HepG2 (cell line): ENCODE data around the gene TMEM135. TPM values are rescaled to one million over a fixed set of nuclear protein-coding genes. Genes with fewer than 3 reads are reported as not detected.
A peak's percentile ranks its signal among the peaks of the same experiment; 100 is the strongest.

Experiments used
- CAMTA2 ChIP-seq: sonication (generic); formaldehyde crosslinking; IDR thresholded peaks from 2 replicates; pipeline ENCODE4 v1.4.0; 2020; ENCODE audit warnings: mild to moderate bottlenecking, missing genetic modification reagents, borderline replicate concordance
- DMAP1 ChIP-seq: IDR thresholded peaks from 2 replicates; pipeline ENCODE4 v1.6.1; 2016
- KDM4B ChIP-seq: sonication (generic); formaldehyde crosslinking; IDR thresholded peaks from 2 replicates; pipeline ENCODE4 v1.4.0; 2020; ENCODE audit warnings: missing genetic modification reagents
- NCOA2 ChIP-seq: sonication (generic); formaldehyde crosslinking; IDR thresholded peaks from 2 replicates; pipeline ENCODE4 v1.8.0; 2022; ENCODE audit warnings: inconsistent platforms
- NPAS2 ChIP-seq: sonication (generic); formaldehyde crosslinking; IDR thresholded peaks from 2 replicates; pipeline ENCODE4 v1.8.0; 2022; ENCODE audit warnings: mild to moderate bottlenecking, missing genetic modification reagents, borderline replicate concordance
- SIN3B ChIP-seq: fragments of 150-350 bp; IDR thresholded peaks from 2 replicates; pipeline ENCODE4 v1.6.1; 2014; ENCODE audit warnings: low read length
- TCF12 ChIP-seq, 2 experiments: fragments of 450-650 bp in 1 of 2; sonication (generic) in 1 of 2; formaldehyde crosslinking in 1 of 2; IDR thresholded peaks; 2 replicates each; pipeline versions ENCODE4 v1.6.1 to v1.8.0; 2017 to 2022; ENCODE audit warnings: antibody characterized with exemption in 1 of 2, mild to moderate bottlenecking in 1 of 2, missing genetic modification reagents in 1 of 2, moderate library complexity in 1 of 2
- THAP11 ChIP-seq: IDR thresholded peaks from 2 replicates; pipeline ENCODE4 v1.6.1; 2016; ENCODE audit warnings: missing biosample characterization, missing genetic modification reagents
- U2AF1 ChIP-seq: fragments of 200-400 bp; formaldehyde crosslinking; optimal IDR thresholded peaks from 2 replicates; pipeline ENCODE3; 2017; ENCODE audit warnings: mild to moderate bottlenecking, low read depth, low read length
- YEATS2 ChIP-seq: sonication (generic); formaldehyde crosslinking; IDR thresholded peaks from 2 replicates; pipeline ENCODE4 v1.4.0; 2020; ENCODE audit warnings: missing genetic modification reagents, borderline replicate concordance
- polyA plus RNA-seq, 8 experiments: library from polyadenylated mRNA; depleted of rRNA in 3 of 8; stranded (reverse) in 7 of 8; unstranded in 1 of 8; fragments of >200 nt; fragmentation: Illumina TruSeq in 4 of 8; extraction: Trizol in 4 of 8; gene quantifications; 2 replicates each; pipeline versions ENCODE4 v1.2.1 to v1.2.3, GENCODE V29; 2011 to 2016; ENCODE audit warnings: low read depth in 4 of 8, missing spikeins in 1 of 8, mixed read lengths in 1 of 8; ENCODE audit not compliant: insufficient read depth in 1 of 8
- total RNA-seq, 5 experiments: library from RNA; depleted of rRNA; stranded (reverse); fragments of >200 nt; fragmentation: Illumina TruSeq; extraction: Trizol; gene quantifications; 2 replicates each; pipeline ENCODE4 v1.2.3, GENCODE V29; 2016; ENCODE audit warnings: low read depth in 1 of 5
- TF ChIP-seq, protein P1 (sequence below): sonication (generic); formaldehyde crosslinking; IDR thresholded peaks from 2 replicates; pipeline ENCODE4 v1.5.1; 2020; ENCODE audit warnings: missing genetic modification reagents, mild to moderate bottlenecking, borderline replicate concordance
- TF ChIP-seq, protein P2 (sequence below): sonication (generic); formaldehyde crosslinking; IDR thresholded peaks from 2 replicates; pipeline ENCODE4 v1.4.0; 2020; ENCODE audit warnings: mild to moderate bottlenecking, low read depth, missing genetic modification reagents
- TF ChIP-seq, protein P3 (sequence below): sonication (generic); formaldehyde crosslinking; IDR thresholded peaks from 2 replicates; pipeline ENCODE4 v1.4.0; 2020; ENCODE audit warnings: missing genetic modification reagents
- TF ChIP-seq, protein P4 (sequence below): sonication (generic); formaldehyde crosslinking; IDR thresholded peaks from 2 replicates; pipeline ENCODE4 v1.9.0; 2021; ENCODE audit warnings: missing genetic modification reagents, borderline replicate concordance
- TF ChIP-seq, protein P5 (sequence below): sonication (generic); formaldehyde crosslinking; IDR thresholded peaks from 2 replicates; pipeline ENCODE4 v1.4.0; 2020; ENCODE audit warnings: missing genetic modification reagents

The TMEM135 gene
- total and polyA plus RNA-seq, 2 of the 13 experiments (the other 11 are each of a cell fraction or from before 2014, with no cell fraction given): 36.6 to 88.9 TPM

DNA sequence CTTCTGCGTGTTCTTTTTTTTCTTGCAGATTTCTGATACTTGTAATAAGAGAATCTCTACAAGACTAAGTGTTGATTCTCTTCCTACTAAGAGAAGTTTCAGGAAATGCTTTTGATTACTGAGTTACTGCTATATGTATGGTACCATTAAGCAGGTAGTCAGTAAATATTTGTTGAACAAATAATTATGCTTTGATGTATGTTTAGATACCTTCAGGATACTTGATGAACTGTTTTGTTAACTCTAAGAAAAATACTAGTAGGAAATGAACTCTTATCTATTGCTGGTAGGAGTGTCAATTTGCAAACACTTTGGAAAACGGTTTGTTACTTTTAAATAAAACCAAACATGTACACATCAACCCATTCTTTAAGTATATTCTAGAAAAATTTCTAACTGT is 90.6 kb downstream of the TMEM135 start (continued):
- TF ChIP-seq, protein P1, sequence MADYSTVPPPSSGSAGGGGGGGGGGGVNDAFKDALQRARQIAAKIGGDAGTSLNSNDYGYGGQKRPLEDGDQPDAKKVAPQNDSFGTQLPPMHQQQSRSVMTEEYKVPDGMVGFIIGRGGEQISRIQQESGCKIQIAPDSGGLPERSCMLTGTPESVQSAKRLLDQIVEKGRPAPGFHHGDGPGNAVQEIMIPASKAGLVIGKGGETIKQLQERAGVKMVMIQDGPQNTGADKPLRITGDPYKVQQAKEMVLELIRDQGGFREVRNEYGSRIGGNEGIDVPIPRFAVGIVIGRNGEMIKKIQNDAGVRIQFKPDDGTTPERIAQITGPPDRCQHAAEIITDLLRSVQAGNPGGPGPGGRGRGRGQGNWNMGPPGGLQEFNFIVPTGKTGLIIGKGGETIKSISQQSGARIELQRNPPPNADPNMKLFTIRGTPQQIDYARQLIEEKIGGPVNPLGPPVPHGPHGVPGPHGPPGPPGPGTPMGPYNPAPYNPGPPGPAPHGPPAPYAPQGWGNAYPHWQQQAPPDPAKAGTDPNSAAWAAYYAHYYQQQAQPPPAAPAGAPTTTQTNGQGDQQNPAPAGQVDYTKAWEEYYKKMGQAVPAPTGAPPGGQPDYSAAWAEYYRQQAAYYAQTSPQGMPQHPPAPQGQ (CRISPR knock-in tag): no peak
- TF ChIP-seq THAP11 (CRISPR knock-in tag): 0 out of 2 replicates have a peak, but pooled peaks have one; percentile 19
- no peak for TF ChIP-seq SIN3B
- no peak for TF ChIP-seq TCF12 (IDR thresholded peaks at IDR 0.05)
- no peak for TF ChIP-seq TCF12 (CRISPR knock-in tag; IDR thresholded peaks at IDR 0.05)
- TF ChIP-seq, protein P2, sequence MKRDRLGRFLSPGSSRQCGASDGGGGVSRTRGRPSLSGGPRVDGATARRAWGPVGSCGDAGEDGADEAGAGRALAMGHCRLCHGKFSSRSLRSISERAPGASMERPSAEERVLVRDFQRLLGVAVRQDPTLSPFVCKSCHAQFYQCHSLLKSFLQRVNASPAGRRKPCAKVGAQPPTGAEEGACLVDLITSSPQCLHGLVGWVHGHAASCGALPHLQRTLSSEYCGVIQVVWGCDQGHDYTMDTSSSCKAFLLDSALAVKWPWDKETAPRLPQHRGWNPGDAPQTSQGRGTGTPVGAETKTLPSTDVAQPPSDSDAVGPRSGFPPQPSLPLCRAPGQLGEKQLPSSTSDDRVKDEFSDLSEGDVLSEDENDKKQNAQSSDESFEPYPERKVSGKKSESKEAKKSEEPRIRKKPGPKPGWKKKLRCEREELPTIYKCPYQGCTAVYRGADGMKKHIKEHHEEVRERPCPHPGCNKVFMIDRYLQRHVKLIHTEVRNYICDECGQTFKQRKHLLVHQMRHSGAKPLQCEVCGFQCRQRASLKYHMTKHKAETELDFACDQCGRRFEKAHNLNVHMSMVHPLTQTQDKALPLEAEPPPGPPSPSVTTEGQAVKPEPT (CRISPR knock-in tag): no peak
- TF ChIP-seq, protein P3, sequence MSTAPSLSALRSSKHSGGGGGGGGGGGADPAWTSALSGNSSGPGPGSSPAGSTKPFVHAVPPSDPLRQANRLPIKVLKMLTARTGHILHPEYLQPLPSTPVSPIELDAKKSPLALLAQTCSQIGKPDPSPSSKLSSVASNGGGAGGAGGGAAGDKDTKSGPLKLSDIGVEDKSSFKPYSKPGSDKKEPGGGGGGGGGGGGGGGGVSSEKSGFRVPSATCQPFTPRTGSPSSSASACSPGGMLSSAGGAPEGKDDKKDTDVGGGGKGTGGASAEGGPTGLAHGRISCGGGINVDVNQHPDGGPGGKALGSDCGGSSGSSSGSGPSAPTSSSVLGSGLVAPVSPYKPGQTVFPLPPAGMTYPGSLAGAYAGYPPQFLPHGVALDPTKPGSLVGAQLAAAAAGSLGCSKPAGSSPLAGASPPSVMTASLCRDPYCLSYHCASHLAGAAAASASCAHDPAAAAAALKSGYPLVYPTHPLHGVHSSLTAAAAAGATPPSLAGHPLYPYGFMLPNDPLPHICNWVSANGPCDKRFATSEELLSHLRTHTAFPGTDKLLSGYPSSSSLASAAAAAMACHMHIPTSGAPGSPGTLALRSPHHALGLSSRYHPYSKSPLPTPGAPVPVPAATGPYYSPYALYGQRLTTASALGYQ (CRISPR knock-in tag): peak; percentile 89
- TF ChIP-seq NCOA2 (CRISPR knock-in tag): peak; percentile 81
- TF ChIP-seq YEATS2: no peak
- TF ChIP-seq, protein P4, sequence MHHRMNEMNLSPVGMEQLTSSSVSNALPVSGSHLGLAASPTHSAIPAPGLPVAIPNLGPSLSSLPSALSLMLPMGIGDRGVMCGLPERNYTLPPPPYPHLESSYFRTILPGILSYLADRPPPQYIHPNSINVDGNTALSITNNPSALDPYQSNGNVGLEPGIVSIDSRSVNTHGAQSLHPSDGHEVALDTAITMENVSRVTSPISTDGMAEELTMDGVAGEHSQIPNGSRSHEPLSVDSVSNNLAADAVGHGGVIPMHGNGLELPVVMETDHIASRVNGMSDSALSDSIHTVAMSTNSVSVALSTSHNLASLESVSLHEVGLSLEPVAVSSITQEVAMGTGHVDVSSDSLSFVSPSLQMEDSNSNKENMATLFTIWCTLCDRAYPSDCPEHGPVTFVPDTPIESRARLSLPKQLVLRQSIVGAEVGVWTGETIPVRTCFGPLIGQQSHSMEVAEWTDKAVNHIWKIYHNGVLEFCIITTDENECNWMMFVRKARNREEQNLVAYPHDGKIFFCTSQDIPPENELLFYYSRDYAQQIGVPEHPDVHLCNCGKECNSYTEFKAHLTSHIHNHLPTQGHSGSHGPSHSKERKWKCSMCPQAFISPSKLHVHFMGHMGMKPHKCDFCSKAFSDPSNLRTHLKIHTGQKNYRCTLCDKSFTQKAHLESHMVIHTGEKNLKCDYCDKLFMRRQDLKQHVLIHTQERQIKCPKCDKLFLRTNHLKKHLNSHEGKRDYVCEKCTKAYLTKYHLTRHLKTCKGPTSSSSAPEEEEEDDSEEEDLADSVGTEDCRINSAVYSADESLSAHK (CRISPR knock-in tag): no peak
- TF ChIP-seq KDM4B (CRISPR knock-in tag): no peak
- no peak for TF ChIP-seq DMAP1 (CRISPR knock-in tag)
- TF ChIP-seq, protein P5, sequence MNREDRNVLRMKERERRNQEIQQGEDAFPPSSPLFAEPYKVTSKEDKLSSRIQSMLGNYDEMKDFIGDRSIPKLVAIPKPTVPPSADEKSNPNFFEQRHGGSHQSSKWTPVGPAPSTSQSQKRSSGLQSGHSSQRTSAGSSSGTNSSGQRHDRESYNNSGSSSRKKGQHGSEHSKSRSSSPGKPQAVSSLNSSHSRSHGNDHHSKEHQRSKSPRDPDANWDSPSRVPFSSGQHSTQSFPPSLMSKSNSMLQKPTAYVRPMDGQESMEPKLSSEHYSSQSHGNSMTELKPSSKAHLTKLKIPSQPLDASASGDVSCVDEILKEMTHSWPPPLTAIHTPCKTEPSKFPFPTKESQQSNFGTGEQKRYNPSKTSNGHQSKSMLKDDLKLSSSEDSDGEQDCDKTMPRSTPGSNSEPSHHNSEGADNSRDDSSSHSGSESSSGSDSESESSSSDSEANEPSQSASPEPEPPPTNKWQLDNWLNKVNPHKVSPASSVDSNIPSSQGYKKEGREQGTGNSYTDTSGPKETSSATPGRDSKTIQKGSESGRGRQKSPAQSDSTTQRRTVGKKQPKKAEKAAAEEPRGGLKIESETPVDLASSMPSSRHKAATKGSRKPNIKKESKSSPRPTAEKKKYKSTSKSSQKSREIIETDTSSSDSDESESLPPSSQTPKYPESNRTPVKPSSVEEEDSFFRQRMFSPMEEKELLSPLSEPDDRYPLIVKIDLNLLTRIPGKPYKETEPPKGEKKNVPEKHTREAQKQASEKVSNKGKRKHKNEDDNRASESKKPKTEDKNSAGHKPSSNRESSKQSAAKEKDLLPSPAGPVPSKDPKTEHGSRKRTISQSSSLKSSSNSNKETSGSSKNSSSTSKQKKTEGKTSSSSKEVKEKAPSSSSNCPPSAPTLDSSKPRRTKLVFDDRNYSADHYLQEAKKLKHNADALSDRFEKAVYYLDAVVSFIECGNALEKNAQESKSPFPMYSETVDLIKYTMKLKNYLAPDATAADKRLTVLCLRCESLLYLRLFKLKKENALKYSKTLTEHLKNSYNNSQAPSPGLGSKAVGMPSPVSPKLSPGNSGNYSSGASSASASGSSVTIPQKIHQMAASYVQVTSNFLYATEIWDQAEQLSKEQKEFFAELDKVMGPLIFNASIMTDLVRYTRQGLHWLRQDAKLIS: no peak
- no peak for TF ChIP-seq NPAS2 (CRISPR knock-in tag)
- no peak for TF ChIP-seq U2AF1
- no peak for TF ChIP-seq CAMTA2 (CRISPR knock-in tag)
